ENCODE data around the gene ELP2.
"Not testable (repeated sequence)": the region's sequence is repeated elsewhere in the genome, so short reads cannot be mapped to it uniquely, and the experiment has no call there.

The ELP2 gene

GRCh38 chr18:36167692-36168218, 38.1 kb downstream of the ELP2 start:
- no peak for DNase-seq

- not testable (repeated sequence) for DNase-seq
Measured at GRCh38 chr18:36168296-36168695, 38.6 kb downstream of the ELP2 start.

GRCh38 chr18:36169938-36170337, 40.2 kb downstream of the ELP2 start:
- DNase-seq, result no peak

- no peak for DNase-seq
Measured at GRCh38 chr18:36175481-36175880, 45.8 kb downstream of the ELP2 start.

- no peak for DNase-seq
Measured at GRCh38 chr18:36176177-36176584, 46.5 kb downstream of the ELP2 start.

GRCh38 chr18:36176711-36177110, 47.0 kb downstream of the ELP2 start:
- DNase-seq, result no peak

GRCh38 chr18:36177913-36178312, 48.2 kb downstream of the ELP2 start:
- no peak for DNase-seq

- no peak for DNase-seq
Measured at GRCh38 chr18:36179562-36180355, 50.1 kb downstream of the ELP2 start.

- DNase-seq, result no peak
Measured at GRCh38 chr18:36181441-36181840, 51.7 kb downstream of the ELP2 start.

- DNase-seq, result no peak
Measured at GRCh38 chr18:36181898-36182506, 52.3 kb downstream of the ELP2 start.

GRCh38 chr18:36183033-36183432, 53.3 kb downstream of the ELP2 start:
- DNase-seq, result no peak

GRCh38 chr18:36183987-36184386, 54.3 kb downstream of the ELP2 start:
- DNase-seq, result no peak

- DNase-seq, result no peak
Measured at GRCh38 chr18:36185157-36185556, 55.5 kb downstream of the ELP2 start.

- DNase-seq, result no peak
Measured at GRCh38 chr18:36185901-36186460, 56.3 kb downstream of the ELP2 start.

- no peak for DNase-seq
Measured at GRCh38 chr18:36186461-36187192, 56.9 kb downstream of the ELP2 start.

GRCh38 chr18:36187193-36187825, 57.6 kb downstream of the ELP2 start, which contains the start of gene MOCOS:
Gene MOCOS (plus strand): TSS chr18:36187497. CDS start chr18:36187540, 43 bp downstream.
- peak in 1 of 2 donors; percentile 18 for DNase-seq

- no peak for DNase-seq
Measured at GRCh38 chr18:36187826-36188721, 58.4 kb downstream of the ELP2 start.

GRCh38 chr18:36188916-36189315, 59.2 kb downstream of the ELP2 start:
- DNase-seq, result no peak

GRCh38 chr18:36189486-36189885, 59.8 kb downstream of the ELP2 start:
- no peak for DNase-seq

- no peak for DNase-seq
Measured at GRCh38 chr18:36191286-36191685, 61.6 kb downstream of the ELP2 start.

GRCh38 chr18:36191711-36192110, 62.0 kb downstream of the ELP2 start:
- no peak for DNase-seq

Data from hippocampal formation (tissue), 2 donors.